Adipose tissue (tissue), 3 donors: ENCODE measurements around the gene CMKLR1. TPM values are rescaled to one million over a fixed set of nuclear protein-coding genes. Genes with fewer than 3 reads are reported as not detected.

Experiments
- H3K27ac ChIP-seq: one replicate; pipeline ENCODE4 v1.5.1; 2013; ENCODE audit warnings: low read depth, low read length
- WGBS, 3 donors: extraction: QIAGEN DNeasy Blood & Tissue Kit; methylation state at CpG; one replicate each; pipeline ENCODE4 v1.1.7; 2013; 5-methylcytosine and 5-hydroxymethylcytosine counted together
- polyA plus RNA-seq, 3 donors: library from polyadenylated mRNA; stranded (reverse); fragments of 200-250 nt; gene quantifications; one replicate each; pipeline ENCODE4 v1.2.3, GENCODE V29; 2013
- donor health status: healthy with polysubstance abuse.
- donor health status: Bipolar disorder and iron deficiency.
- donor health status: healthy.

The CMKLR1 gene
- polyA plus RNA-seq, 3 donors, result 1.3 to 7.0 (median 5.3) TPM

GRCh38 chr12:108365324-108365723 lies 26.2 kb upstream of the CMKLR1 start:
- no peak overlapping the region for H3K27ac ChIP-seq

DNA sequence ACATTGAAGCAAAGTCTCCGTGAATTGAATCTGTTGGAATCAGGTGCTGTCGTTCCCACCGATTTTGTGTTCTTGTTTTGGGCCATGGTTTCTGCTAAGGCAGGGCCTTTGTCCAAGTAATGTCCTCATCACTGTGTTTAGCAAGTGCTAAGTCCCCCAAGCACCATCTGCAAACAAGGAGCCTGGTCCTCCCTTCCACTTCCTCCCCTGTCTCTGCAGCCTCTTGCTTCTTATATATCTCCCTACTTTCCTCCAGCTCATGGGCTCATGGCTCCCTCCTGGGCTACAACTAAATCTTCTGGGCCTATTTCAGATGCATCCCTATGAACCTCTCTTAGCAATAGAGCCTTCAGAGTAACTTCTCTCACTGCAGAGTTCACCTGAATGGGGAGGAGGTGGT lies 25.8 kb upstream of the CMKLR1 start:
- WGBS, 3 donors, result 69 to 88% (median 84%) methylated on average over 3 of the region's 3 CpGs
- no peak overlapping the region for H3K27ac ChIP-seq

DNA sequence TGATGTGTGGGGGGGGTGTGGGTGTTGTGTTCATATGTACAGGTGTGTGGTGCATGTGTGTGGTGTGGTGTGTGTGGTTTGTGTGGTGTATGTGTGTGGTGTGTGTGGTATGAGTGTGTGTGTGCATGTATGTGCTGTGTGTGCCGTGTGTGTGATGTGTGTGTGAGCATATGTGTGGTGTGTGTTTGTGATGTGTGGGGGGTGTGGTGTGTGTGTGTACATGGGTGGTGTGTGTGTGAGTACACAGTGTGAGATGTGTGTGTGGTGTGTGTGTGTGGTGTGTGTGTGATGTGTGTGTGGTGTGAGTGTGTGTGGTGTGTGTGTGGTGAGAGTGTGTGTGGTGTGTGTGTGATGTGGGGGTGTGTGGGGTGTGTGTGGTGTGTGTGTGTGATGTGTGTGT lies 24.5 kb upstream of the CMKLR1 start:
- no peak overlapping the region for H3K27ac ChIP-seq
- WGBS, 3 donors, result 35 to 100% (median 90%) methylated on average over 1 of the region's 1 CpG

DNA sequence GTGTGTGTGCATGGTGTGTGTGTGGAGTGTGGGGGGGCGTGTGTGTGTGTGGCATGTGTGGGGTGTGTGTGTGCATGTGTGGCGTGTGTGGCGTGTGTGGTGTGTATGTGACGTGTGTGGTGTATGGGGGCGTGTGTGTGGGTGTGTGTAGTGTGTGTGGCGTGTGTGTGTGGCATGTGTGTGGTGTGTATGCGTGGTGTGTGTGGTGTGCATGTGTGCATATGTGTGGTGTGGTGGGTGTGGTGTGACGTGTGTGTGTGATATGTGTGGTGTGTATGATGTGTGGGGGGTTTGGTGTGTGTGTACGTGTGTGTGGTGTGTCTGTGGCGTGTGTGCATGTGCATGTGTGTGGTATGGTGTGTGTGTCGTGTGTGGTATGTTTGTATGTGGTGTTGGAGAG lies 24.1 kb upstream of the CMKLR1 start:
- WGBS, 3 donors, result 81 to 94% (median 93%) methylated on average over 11 of the region's 11 CpGs
- no peak overlapping the region for H3K27ac ChIP-seq

GRCh38 chr12:108361606-108362005 lies 22.5 kb upstream of the CMKLR1 start:
- no peak overlapping the region for H3K27ac ChIP-seq
- WGBS, 3 donors, result 59 to 72% (median 64%) methylated on average over 3 of the region's 3 CpGs

DNA sequence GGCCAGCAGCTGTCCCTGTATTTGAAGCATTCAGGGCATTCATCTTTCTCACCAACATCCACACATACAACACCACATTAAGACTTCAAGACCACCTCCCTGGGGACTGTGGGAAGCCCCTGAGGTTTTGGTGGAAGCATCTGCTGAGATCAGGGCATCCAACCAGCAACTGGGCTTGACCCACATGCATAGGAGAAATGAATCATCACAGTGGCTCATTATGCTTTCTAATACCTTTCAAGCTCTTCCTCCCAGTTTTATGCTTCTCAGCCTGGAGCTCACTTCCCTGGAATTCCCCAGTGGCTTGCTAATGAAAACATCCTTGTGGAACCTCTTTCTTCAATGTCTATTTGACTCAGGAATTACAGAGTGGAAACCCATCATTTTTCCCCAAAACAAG lies 21.4 kb upstream of the CMKLR1 start:
- H3K27ac ChIP-seq, result no peak overlapping the region

- H3K27ac ChIP-seq, result no peak overlapping the region
Observed at GRCh38 chr12:108360057-108360456, 20.9 kb upstream of the CMKLR1 start.

DNA sequence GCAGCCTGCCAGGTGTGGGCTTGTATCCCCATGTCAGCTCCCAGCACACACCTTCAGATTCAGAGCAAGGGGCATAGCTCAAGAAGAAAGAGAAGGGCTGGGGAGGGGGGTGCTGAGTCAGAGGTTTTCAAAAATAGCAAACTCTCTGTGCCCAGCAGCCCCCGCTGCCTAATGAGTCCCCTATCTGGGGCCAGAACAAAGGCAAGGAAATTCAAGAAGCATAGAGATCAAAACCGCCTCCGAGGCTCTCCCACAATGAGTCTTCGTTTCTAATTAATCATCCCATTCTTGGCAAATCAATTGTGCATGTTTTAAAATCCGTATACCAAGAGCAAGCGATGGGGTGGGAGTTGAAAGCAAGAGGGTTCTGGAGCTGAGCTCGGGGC lies 19.5 kb upstream of the CMKLR1 start:
- H3K27ac ChIP-seq, result no peak overlapping the region
- WGBS, 3 donors, result 35 to 72% (median 69%) methylated on average over 7 of the region's 7 CpGs

DNA sequence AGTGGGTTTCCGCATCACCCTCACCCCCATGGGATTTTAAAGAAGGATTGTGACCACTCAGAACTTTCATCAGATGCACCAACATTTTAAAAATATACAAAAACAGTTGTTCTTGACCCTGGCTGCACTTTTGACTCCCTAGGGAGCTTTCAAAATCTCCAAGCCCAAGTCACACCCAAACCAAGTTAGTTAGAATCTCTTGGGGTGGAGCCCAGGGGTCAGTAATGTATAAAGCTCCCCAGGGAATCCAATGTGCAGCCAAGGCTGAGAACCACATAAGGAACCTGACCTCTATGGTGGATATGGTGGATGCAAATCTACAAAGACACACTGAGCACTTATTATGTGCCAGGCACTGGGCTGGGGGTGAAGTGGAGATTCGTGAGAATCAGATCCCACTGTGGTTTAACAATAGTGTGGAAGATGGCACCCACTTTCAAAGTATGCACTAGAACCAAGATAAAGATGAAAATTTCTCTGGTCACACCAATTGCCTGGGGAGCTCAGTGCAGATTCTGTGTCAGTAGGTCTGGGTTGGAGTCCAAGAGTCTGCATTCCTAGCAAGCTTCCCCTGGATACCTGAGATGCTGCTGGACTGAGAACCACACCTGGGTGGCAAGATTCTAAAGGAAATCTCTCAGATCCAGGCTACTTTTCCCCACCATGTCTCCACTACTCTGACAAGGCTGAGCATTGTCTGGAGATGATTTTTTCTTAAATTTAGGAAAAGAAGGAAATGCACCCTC lies 18.9 kb upstream of the CMKLR1 start:
- 76 to 84% (median 80%) methylated on average over 2 of the region's 2 CpGs for WGBS, 3 donors
- no peak overlapping the region for H3K27ac ChIP-seq

GRCh38 chr12:108356835-108357806 lies 18.0 kb upstream of the CMKLR1 start:
- WGBS, 3 donors, result 70 to 88% (median 87%) methylated on average over 12 of the region's 12 CpGs
- no peak overlapping the region for H3K27ac ChIP-seq

GRCh38 chr12:108355069-108355468 lies 16.0 kb upstream of the CMKLR1 start:
- H3K27ac ChIP-seq, result no peak overlapping the region
- WGBS, 3 donors, result 56 to 72% (median 69%) methylated on average over 2 of the region's 2 CpGs

GRCh38 chr12:108352591-108352990 lies 13.5 kb upstream of the CMKLR1 start:
- no peak overlapping the region for H3K27ac ChIP-seq

DNA sequence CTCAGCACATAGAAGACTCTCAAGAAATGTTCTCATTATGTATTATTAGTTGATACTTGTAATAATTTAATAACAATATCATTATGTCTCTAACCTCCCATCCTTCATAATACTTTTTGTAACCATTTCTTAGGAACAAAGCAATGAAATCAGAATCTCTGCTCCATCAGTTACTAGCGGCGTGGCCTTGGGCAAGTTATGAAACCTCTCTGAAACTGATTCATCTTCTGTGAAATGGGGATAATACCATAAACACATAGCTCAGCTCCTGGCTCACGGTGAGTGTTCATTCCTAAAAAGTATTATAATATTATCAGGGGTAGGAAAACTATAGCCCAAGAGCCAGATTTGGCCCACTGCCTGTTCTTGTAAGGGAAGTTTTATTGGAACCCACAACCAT lies 11.4 kb upstream of the CMKLR1 start:
- H3K27ac ChIP-seq, result no peak overlapping the region
- whole genome bisulfite sequencing, 3 donors, result 87 to 93% (median 92%) methylated on average over 3 of the region's 3 CpGs

DNA sequence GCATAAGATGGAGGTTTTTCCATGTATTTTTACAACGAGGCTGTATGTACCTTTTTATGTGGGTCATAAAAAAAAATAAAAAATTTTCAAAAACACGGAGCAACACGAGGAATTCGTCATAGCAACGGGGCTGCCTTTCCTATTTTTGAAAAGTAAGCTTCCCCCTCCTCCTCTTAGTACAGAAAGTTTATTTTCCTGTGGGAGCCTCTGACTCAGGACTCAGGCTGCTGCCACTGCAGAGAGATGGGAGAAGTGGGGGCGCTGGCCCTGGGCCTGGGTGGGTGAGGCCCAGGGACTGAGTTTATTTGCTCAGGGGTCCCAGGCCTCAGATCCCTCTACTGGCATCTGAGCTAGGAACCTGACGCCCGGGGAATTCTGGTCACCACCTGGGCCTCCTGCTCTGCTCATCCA lies 10.2 kb upstream of the CMKLR1 start:
- H3K27ac ChIP-seq, result no peak overlapping the region
- WGBS, 3 donors, result 42 to 56% (median 49%) methylated on average over 8 of the region's 8 CpGs

- no peak overlapping the region for H3K27ac ChIP-seq
- WGBS, 3 donors, result 73 to 76% (median 75%) methylated on average over 9 of the region's 9 CpGs
Observed at GRCh38 chr12:108348842-108349241, 9.7 kb upstream of the CMKLR1 start.

GRCh38 chr12:108346727-108347710 lies 7.9 kb upstream of the CMKLR1 start:
- H3K27ac ChIP-seq, result no peak overlapping the region
- 81 to 89% (median 87%) methylated on average over 6 of the region's 6 CpGs for WGBS, 3 donors

- no peak overlapping the region for H3K27ac ChIP-seq
- 42 to 71% (median 55%) methylated on average over 8 of the region's 8 CpGs for WGBS, 3 donors
Observed at GRCh38 chr12:108345716-108346633, 6.9 kb upstream of the CMKLR1 start.

GRCh38 chr12:108342985-108343384 lies 3.9 kb upstream of the CMKLR1 start:
- 53 to 65% (median 65%) methylated on average over 5 of the region's 5 CpGs for WGBS, 3 donors
- no peak overlapping the region for H3K27ac ChIP-seq
